GM10847 (cell line): Measurements from ENCODE around the gene DYNC1H1.

Experiments
- POLR2A ChIP-seq: IDR thresholded peaks from 2 replicates; pipeline ENCODE4 v1.6.1; 2011; ENCODE audit not compliant: insufficient read length; ENCODE audit errors: extremely low read depth

The DYNC1H1 gene

GRCh38 chr14:102092806-102093205 is 128.4 kb downstream of the DYNC1H1 start:
- no peak for TF ChIP-seq POLR2A

DNA sequence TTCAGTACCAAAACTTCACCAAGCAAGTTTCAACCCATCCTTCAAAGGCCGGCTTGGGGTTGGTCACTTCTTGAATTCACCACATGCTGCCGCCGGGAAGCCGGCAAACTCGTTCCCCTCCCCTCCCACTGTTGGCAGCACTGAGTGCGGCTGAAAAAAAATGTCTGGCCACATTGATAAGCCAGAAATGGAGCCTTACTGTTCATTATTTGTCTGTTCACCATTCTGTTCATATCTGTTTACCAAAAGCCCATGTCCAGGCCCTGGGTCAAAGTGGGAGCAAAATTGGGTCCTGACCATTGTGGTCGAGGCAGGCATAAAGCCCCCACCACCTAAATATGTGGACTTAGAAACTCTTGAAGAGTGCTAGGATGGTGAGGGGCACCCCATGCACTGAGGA is 129.7 kb downstream of the DYNC1H1 start:
- TF ChIP-seq POLR2A, result no peak

- no peak for TF ChIP-seq POLR2A
Measured at GRCh38 chr14:102095231-102095870, 131.0 kb downstream of the DYNC1H1 start.

DNA sequence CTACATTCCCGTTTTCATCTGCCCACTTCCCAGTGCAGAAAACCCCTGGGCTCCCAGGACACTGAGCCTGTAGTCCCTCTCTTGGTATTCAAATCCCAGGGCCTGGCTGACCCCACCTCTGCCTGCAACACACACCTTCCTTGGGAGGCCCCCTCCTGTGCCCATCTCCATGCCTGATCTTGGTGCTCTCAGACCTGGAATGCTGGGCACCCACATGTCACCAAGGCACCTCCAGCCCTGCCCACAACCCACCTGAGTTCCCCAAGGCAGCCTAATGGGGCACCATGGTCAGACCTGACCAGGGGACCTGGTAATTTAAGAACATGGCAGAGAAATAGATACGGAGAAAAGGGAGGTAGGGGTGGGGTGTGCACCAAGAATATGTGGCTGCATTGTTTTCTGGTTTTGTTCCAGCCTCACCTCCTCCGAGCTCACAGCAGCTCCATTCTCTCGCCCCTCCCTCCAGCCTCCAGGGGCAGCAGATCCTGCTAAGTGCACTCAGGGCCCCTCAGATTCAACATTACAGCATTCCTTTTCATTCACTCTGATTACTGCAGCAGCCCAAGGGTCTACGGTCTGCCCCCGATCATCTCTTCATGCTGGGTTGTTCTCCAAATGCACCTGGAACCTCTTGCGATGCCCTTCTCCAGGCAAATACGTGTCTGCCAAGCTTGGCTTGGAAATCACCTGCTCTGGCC is 131.6 kb downstream of the DYNC1H1 start:
- no peak for TF ChIP-seq POLR2A

DNA sequence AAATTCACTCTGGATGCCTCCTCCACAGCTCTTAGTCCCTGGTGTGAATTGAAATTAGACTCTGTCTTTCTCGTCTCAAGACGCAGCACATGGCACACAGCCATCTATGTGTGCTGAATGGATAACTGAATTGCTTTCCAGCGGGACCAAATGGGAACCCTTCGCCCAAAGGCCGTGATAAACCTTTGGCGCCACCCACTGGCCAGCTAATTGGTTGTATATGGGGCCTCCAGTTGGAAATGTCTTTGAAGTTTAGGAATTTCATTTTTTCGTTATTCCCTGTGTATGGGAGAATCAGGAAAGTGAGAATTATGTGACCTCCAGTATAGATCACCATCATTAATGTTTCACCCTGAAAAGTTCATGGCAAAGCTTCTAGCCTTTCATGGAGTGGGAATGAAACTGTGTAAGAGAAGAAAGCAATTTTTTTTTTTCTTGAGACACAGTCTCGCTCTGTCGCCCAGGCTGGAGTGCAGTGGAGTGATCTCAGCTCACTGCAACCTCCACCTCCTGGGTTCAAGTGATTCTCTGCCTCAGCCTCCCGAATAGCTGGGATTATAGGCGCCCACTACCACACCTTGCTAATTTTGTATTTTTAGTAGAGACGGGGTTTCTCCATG is 132.3 kb downstream of the DYNC1H1 start:
- TF ChIP-seq POLR2A, result no peak

- TF ChIP-seq POLR2A, result no peak
Measured at GRCh38 chr14:102097441-102098135, 133.2 kb downstream of the DYNC1H1 start.

DNA sequence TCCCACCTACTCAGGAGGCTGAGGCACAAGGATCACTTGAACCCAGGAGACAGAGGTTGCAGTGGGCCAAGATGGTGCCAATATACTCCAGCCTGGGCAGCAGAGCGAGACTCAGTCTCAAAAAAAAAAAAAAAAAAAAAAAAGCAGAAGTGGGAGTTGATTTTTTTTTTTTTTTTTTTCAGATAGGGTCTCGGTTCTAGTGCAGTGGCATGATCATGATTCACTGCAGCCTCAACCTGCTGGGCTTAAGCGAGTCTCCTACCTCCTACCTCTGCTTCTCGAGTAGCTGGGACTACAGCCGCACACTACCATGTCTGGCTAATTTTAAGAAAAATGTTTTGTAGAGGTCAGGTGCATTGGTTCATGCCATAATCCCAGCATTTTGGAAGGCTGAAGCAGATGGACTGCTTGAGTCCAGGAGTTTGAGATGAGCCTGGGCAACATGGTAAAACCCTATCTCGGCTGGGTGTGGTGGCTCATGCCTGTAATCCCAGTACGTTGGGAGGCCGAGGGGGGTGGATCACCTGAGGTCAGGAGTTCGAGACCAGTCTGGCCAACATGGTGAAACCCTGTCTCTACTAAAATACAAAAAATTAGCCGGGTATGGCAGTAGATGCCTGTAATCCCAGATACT is 138.8 kb downstream of the DYNC1H1 start:
- TF ChIP-seq POLR2A, result no peak

DNA sequence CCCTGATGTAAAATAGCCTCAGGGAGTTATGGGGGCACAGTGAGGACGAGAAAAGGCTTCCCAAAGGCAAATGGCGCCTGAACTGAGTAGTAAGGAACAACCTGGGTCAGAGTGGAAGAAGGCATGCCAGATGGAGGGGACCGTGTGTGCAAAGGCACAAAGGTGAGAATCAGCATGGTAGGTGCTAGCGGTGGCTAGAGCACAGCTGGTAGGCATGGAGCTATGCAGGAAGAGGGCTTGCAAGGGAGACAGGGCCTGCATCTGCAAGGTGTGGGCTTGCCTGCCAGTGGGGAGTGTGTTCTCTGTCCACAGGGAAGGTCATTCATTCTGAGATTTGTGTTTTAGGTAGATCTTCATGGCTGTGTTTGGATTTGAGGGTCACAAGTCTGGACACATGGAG is 141.0 kb downstream of the DYNC1H1 start:
- no peak for TF ChIP-seq POLR2A
